Measurements from ENCODE around the gene ICOSLG.
"Not testable (repeated sequence)": the region's sequence is repeated elsewhere in the genome, so short reads cannot be mapped to it uniquely, and the experiment has no call there.

Gene ICOSLG

DNA sequence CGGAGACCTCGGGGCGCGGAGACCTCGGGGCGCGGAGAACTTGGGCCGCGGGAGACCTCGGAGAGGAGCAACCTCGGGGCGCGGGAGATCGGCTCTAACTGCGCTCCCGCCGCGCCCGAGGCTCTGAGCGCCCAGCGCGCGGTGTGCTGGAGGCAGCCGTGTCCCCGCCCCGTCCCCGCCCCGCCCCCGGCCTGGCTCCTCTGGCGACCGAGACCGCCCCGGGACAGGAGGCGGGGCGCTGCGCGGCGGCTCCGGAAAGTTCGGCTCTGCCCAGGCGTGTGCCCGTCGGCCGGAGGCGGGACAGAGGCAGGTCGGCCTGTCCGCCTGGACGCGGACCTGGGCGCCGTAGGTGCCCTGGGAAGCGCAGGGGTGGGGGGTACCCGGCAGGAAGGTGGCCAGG lies at the start of gene ICOSLG:
TSS of gene ICOSLG (minus strand) at position 102 of the 400 bp plus-strand sequence. CDS start 126 bp downstream, outside the sequence.
- DNase-seq (ENCODE audit: low spot score), result not testable (repeated sequence)

- no peak for DNase-seq (ENCODE audit: low spot score)
These were observed 48.8 kb upstream of the ICOSLG start for GRCh38 chr21:44289381-44290010.

GRCh38 chr21:44288251-44289110 lies 47.7 kb upstream of the ICOSLG start:
- DNase-seq (ENCODE audit: low spot score), result no peak

GRCh38 chr21:44286716-44287632 lies 46.2 kb upstream of the ICOSLG start:
- DNase-seq (ENCODE audit: low spot score), result no peak

GRCh38 chr21:44286086-44286715 lies 45.5 kb upstream of the ICOSLG start:
- no peak for DNase-seq (ENCODE audit: low spot score)

DNA sequence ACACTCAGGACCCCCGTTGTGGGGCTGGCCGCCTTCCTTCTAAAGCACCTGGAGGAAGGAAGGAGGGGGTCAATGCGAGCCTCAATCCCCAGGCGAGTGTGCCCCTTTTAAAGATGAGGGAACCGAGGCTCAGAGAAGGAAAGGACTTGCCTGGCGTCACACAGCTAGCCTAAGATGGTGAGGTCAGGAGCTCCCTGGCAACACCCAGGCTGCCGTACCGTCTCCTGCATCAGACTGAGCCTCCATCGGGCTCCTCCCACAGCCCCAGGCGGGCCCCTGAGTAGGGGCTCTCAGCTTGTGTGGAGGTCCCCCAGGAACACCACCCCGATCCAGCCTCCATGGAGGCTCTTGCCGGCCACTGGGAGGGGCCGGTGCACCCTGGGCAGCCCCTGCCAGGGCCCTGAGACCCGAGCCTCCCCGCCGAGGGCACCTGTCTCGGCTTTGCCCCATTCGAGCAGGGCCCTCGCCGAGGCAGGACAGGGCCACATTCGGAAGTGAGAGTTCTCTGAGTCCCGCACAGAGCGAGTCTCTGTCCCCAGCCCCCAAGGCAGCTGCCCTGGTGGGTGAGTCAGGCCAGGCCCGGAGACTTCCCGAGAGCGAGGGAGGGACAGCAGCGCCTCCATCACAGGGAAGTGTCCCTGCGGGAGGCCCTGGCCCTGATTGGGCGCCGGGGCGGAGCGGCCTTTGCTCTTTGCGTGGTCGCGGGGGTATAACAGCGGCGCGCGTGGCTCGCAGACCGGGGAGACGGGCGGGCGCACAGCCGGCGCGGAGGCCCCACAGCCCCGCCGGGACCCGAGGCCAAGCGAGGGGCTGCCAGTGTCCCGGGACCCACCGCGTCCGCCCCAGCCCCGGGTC lies 44.6 kb upstream of the ICOSLG start, which contains the start of gene AIRE:
TSS of gene AIRE (plus strand) at position 739 of the 855 bp plus-strand sequence. CDS start 131 bp downstream, outside the sequence.
- peak; percentile 62 for DNase-seq (ENCODE audit: low spot score)

DNA sequence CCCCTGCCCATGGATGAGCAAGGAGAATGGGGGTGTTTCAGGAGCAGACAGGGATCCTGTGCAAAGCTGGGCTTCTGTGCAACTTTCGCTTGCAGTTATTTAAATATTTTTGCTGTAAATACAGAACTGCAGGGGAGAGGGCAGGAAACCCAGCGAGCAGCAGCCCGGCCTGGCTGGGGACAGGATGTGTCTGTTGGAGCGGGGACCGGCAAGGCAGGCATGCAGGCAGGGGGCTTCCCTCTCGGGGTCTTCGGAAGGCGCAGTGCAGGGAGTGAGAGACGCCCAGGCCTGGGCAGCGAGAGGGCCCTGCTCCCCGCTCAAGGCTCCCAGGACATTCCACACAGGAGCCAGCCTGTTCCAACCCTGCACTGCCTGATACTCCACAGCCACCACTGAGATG lies 43.2 kb upstream of the ICOSLG start:
- no peak for DNase-seq (ENCODE audit: low spot score)

GRCh38 chr21:44283211-44283785 lies 42.6 kb upstream of the ICOSLG start:
- DNase-seq (ENCODE audit: low spot score), result not testable (repeated sequence)

GRCh38 chr21:44282370-44282769 lies 41.6 kb upstream of the ICOSLG start:
- no peak for DNase-seq (ENCODE audit: low spot score)

DNA sequence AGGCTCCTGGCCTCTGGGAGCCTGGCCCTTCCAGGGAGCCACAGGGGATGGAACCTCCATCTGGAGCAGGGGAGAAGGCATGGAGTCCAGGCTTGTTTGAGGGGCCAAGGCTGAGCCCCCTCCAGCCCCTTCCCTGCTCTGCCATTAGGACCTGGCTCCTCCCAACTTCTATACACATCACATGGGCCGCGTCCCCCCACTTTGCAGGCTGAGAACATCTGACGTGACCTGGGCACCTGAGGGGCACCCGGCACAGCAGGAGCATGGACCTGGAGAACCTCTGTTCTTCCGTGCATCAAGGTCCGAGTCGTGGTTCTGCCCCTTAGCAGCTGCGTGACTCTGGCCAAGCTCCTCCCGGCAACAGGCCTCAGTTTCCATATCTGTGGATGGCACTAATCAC lies 41.1 kb upstream of the ICOSLG start:
- no peak for DNase-seq (ENCODE audit: low spot score)

GRCh38 chr21:44279354-44280260 lies 38.9 kb upstream of the ICOSLG start:
- no peak for DNase-seq (ENCODE audit: low spot score)

- DNase-seq (ENCODE audit: low spot score), result no peak
These were observed 34.3 kb upstream of the ICOSLG start for GRCh38 chr21:44275041-44275440.

DNA sequence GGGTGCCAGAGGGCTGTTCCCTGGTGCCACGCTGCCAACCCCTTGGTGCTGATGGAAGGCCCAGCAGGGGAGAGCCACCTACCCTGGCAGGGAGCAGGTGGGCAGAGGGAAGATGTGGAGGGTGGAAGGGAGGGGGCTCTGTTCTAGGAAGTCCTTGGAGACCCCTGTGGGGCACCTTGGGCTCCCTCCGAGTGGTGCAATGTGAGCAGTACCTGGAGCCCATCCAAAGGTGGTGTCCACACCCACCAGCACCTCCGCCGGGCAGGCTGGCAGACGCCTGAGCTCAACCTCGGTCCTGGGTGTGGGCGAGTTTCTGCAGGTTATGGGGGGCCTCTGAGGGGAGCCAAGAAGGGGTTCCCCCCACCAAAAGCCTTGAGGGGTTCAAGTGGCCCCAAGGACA lies 32.3 kb upstream of the ICOSLG start:
- no peak for DNase-seq (ENCODE audit: low spot score)

- DNase-seq (ENCODE audit: low spot score), result no peak
These were observed 31.6 kb upstream of the ICOSLG start for GRCh38 chr21:44272284-44272858.

- no peak for DNase-seq (ENCODE audit: low spot score)
These were observed 31.0 kb upstream of the ICOSLG start for GRCh38 chr21:44271558-44272283.

- DNase-seq (ENCODE audit: low spot score), result no peak
These were observed 28.3 kb upstream of the ICOSLG start for GRCh38 chr21:44269090-44269489.

DNA sequence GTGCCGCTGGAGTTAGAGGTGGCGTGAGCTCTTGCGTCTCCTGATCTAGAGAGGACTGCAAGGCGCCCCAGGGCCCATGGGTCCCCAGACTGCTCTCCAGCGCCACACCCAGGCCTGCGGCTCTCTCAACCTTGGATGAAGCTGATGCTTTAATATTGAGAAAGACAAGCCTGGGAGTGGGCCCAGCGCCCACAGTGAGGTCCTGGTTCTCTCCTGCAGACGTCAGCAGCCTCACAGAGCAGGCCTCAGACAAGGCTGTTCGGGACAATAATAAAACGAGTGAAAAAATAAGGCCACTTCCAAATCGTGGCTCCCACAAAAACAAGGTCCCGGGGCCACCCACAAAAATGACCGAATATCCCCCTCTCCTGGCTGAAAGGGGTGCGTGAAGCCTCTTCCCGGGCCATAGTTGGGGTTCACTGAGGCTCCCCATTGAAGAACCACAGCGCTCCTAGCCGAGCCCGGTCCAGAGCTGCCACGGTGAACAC lies 27.0 kb upstream of the ICOSLG start:
- DNase-seq (ENCODE audit: low spot score), result no peak

DNA sequence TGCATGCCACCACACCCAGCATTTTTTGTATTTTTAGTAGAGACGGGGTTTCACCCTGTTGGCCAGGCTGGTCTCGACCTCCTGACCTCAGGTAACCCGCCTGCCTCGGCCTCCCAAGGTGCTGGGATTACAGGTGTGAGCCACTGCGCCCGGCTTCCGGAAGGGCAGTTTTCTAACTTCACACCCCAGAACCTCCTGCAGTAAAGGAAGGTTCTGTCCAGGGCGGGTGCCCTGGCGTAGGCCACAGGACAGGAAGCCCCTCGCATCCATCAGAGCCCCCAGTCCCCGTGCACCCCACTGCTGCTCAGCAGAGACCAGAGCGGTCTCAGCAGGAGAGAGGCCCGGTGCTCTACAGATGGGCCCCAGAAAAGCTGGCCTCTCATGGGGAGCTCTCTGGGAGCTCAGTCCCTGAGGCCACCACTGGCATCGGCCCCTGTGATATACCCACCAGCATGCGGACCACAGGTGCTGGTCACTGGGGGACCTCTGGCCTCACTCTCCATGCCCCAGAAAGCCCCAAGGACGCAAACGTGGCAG lies 25.1 kb upstream of the ICOSLG start:
- DNase-seq (ENCODE audit: low spot score), result no peak

Data from GM03348 (cell line).